GM19397 (cell line): ENCODE measurements around the gene PIK3R6.

Experiments used
- ATAC-seq: cut with Tn5 transposase; IDR thresholded peaks from one replicate; pipeline ENCODE4 v1.9.1; 2021; ENCODE audit warnings: mild to moderate bottlenecking, moderate library complexity; ENCODE audit not compliant: unreplicated experiment

Gene PIK3R6

GRCh38 chr17:8800656-8801055 lies 66.8 kb downstream of the PIK3R6 start:
- no peak for ATAC-seq

- no peak for ATAC-seq
Measured at GRCh38 chr17:8799570-8800212, 67.8 kb downstream of the PIK3R6 start.

GRCh38 chr17:8798846-8799569 lies 68.5 kb downstream of the PIK3R6 start, which contains the start of gene MFSD6L:
Gene MFSD6L, minus strand, starts transcription at chr17:8799365. Its CDS starts 245 bp downstream, at chr17:8799120.
- ATAC-seq: no peak

- ATAC-seq: no peak
Measured at GRCh38 chr17:8798176-8798845, 69.2 kb downstream of the PIK3R6 start.

- ATAC-seq: no peak
Measured at GRCh38 chr17:8797621-8798175, 69.8 kb downstream of the PIK3R6 start.

- ATAC-seq: no peak
Measured at GRCh38 chr17:8794636-8795035, 72.8 kb downstream of the PIK3R6 start.

- no peak for ATAC-seq
Measured at GRCh38 chr17:8793649-8794048, 73.8 kb downstream of the PIK3R6 start.

GRCh38 chr17:8792646-8793045 lies 74.8 kb downstream of the PIK3R6 start:
- ATAC-seq: no peak

GRCh38 chr17:8791910-8792270 lies 75.6 kb downstream of the PIK3R6 start:
- ATAC-seq: no peak

- no peak for ATAC-seq
Measured at GRCh38 chr17:8791248-8791909, 76.1 kb downstream of the PIK3R6 start.

- ATAC-seq: no peak
Measured at GRCh38 chr17:8789743-8790142, 77.7 kb downstream of the PIK3R6 start.

GRCh38 chr17:8788998-8789397 lies 78.5 kb downstream of the PIK3R6 start:
- ATAC-seq: no peak

- ATAC-seq: no peak
Measured at GRCh38 chr17:8785547-8786413, 81.7 kb downstream of the PIK3R6 start.

- no peak for ATAC-seq
Measured at GRCh38 chr17:8782176-8782575, 85.3 kb downstream of the PIK3R6 start.

- no peak for ATAC-seq
Measured at GRCh38 chr17:8781776-8782175, 85.7 kb downstream of the PIK3R6 start.

- ATAC-seq: no peak
Measured at GRCh38 chr17:8776881-8777280, 90.6 kb downstream of the PIK3R6 start.

- ATAC-seq: no peak
Measured at GRCh38 chr17:8776248-8776647, 91.2 kb downstream of the PIK3R6 start.

- no peak for ATAC-seq
Measured at GRCh38 chr17:8766731-8767130, 100.7 kb downstream of the PIK3R6 start.

GRCh38 chr17:8762012-8762411 lies 105.5 kb downstream of the PIK3R6 start:
- ATAC-seq: no peak

- no peak for ATAC-seq
Measured at GRCh38 chr17:8758137-8758596, 109.3 kb downstream of the PIK3R6 start, which contains the start of gene SPDYE4. Gene SPDYE4, minus strand, starts transcription at chr17:8758546. Its CDS starts 164 bp downstream, at chr17:8758382.
